Measurements from ENCODE around the gene ADCY5.
A peak's percentile ranks its signal among the peaks of the same experiment; 100 is the strongest.

Gene ADCY5

DNA sequence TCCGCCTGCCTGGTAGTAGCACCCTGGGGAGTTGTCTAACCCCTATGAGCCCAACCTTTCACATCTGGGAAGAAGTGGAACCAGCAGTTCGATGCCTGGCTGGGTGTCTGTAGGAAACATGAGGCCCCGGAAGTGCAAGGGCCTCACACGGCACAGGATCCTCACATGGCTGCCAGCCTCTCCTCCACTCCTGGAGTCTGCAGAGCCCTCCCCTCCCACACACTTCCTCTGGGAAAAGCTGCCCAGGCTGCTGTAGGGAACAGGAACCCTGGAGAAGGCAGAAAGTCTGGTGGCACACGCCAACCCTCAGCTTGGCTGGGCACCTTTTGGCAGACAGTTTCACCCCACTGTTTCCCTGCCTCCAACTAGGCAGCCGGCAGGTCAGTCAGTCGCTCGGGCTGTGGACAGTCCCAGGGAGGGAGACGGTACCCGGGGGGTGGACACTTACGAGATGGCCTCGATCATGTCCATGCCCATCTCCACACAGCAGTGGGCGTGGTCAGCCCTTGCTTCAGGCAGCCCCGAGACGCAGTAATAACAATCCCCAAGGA is 118.4 kb downstream of the ADCY5 start:
- ChIA-PET POLR2A (no interaction called here), CTCF (interaction anchor here (1.1 kb wide), 1 partner anchor 15 kb away, joined by 4 read pairs; no protein-coding TSS in a partner anchor)
- TF ChIP-seq ZNF384 (IDR thresholded peaks at IDR 0.05) (no peak), SUZ12 (IDR thresholded peaks at IDR 0.05) (no peak), ELF4 (IDR thresholded peaks at IDR 0.05) (no peak), FOXA1 (IDR thresholded peaks at IDR 0.05) (no peak), TARDBP (IDR thresholded peaks at IDR 0.05) (no peak), BHLHE40 (IDR thresholded peaks at IDR 0.05; ENCODE audit: borderline replicate concordance) (no peak), HDGF (IDR thresholded peaks at IDR 0.05; ENCODE audit: borderline replicate concordance) (no peak), L3MBTL2 (conservative IDR thresholded peaks at IDR 0.05) (no peak), ARNT (IDR thresholded peaks at IDR 0.05) (no peak), FOXK2 (IDR thresholded peaks at IDR 0.05) (no peak), LEF1 (IDR thresholded peaks at IDR 0.05; ENCODE audit: borderline replicate concordance) (no peak), NFRKB (IDR thresholded peaks at IDR 0.05) (no peak), SP1 (IDR thresholded peaks at IDR 0.05) (no peak), CTBP1 (IDR thresholded peaks at IDR 0.05; ENCODE audit: borderline replicate concordance) (no peak), FOXM1 (IDR thresholded peaks at IDR 0.05; ENCODE audit: borderline replicate concordance) (no peak)
- TF ChIP-seq, protein P1, sequence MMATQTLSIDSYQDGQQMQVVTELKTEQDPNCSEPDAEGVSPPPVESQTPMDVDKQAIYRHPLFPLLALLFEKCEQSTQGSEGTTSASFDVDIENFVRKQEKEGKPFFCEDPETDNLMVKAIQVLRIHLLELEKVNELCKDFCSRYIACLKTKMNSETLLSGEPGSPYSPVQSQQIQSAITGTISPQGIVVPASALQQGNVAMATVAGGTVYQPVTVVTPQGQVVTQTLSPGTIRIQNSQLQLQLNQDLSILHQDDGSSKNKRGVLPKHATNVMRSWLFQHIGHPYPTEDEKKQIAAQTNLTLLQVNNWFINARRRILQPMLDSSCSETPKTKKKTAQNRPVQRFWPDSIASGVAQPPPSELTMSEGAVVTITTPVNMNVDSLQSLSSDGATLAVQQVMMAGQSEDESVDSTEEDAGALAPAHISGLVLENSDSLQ (IDR thresholded peaks at IDR 0.05), result no peak

GRCh38 chr3:123329636-123330340 is 119.1 kb downstream of the ADCY5 start:
- CTCF ChIA-PET, result interaction anchor here (0.8 to 1.1 kb wide), 4 partner anchors 16 to 160 kb away, joined by 3 to 5 read pairs (median 4); no protein-coding TSS in a partner anchor
- no peak for DNase-seq (ENCODE audit: extremely low spot score)
- TF ChIP-seq FOXK2 (IDR thresholded peaks at IDR 0.05), result no peak
- TF ChIP-seq FOXM1 (IDR thresholded peaks at IDR 0.05; ENCODE audit: borderline replicate concordance), result no peak
- TF ChIP-seq L3MBTL2 (conservative IDR thresholded peaks at IDR 0.05), result no peak
- no peak for TF ChIP-seq TARDBP (IDR thresholded peaks at IDR 0.05)
- no peak for TF ChIP-seq CTBP1 (IDR thresholded peaks at IDR 0.05; ENCODE audit: borderline replicate concordance)
- TF ChIP-seq FOXA1 (IDR thresholded peaks at IDR 0.05), result no peak
- no peak for TF ChIP-seq NFRKB (IDR thresholded peaks at IDR 0.05)
- POLR2A ChIA-PET, result no interaction called here

More for the DNA sequence above, 118.4 kb downstream of the ADCY5 start:
- no peak for DNase-seq (ENCODE audit: extremely low spot score)

DNA sequence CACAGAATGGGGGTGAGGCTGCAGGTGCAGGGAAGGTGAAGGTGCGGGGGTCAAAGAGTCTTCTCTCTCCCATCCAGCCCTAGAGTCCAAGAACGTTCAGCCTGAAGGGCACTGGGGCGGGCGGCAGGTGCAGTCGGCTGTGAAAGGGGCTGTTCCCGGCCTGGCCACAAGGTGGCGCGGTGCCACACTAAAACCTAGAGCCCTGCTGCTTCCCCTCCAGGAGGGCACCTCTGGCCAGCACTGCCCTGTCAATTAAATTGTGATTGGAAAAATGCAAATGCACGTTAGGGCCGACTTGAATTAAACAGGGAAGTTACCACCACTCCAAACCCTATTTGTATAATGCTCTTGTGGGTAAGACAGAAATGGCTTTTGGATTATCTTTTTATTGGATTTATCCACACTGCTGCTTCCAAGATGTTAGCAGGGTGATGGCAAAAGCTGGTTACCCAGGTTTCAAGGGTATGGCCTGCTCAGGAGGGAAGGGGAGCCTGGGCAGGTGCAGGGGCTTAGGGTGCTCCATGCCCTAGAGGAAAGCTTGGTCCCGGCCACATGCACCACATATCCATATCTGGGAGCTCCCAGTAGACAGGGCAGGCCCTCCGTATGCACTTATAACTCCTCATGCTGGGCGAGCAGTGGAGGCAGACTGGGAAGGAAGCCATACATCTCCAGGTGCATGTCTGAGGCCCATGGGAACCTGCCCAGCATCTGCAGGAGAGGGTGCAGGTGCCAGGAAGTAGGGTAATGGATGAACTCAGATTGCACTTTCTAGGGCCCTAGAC is 119.8 kb downstream of the ADCY5 start:
- TF ChIP-seq, protein P1 (IDR thresholded peaks at IDR 0.05), result peak; percentile 81
- TF ChIP-seq FOXK2 (IDR thresholded peaks at IDR 0.05), result no peak
- DNase-seq (ENCODE audit: extremely low spot score), result peak; percentile 85
- POLR2A ChIA-PET, result no interaction called here
- CTCF ChIA-PET, result interaction anchor here (0.8 to 1.1 kb wide), 4 partner anchors 16 to 160 kb away, joined by 3 to 5 read pairs (median 4); no protein-coding TSS in a partner anchor

GRCh38 chr3:123327956-123328850 is 120.7 kb downstream of the ADCY5 start:
- ChIA-PET CTCF (no interaction called here), POLR2A (no interaction called here)
- TF ChIP-seq FOXM1 (IDR thresholded peaks at IDR 0.05; ENCODE audit: borderline replicate concordance) (no peak), HDGF (IDR thresholded peaks at IDR 0.05; ENCODE audit: borderline replicate concordance) (no peak), SUZ12 (IDR thresholded peaks at IDR 0.05) (no peak), ARNT (IDR thresholded peaks at IDR 0.05) (no peak)
- DNase-seq (ENCODE audit: extremely low spot score), result no peak

DNA sequence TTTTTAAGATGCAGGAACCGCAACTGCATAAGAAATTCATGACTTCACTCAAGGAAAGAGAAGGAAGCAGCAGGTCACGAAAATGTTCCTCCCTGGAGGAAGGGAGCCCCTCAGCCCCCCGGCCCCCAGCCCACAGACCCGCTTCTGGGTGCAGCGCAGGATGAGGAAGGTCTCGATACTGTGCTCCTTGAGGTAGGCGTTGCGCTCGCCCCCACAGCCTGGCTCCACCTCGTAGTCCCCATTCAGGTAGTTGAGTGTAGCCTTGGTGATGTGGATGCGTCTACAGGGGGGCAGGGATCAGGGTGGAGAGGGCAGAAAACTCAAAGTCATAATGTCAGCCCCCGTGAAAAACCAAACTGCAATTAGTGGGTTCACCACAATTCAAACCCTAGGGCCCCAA is 121.4 kb downstream of the ADCY5 start:
- ChIA-PET POLR2A (no interaction called here), CTCF (no interaction called here)
- TF ChIP-seq CTBP1 (IDR thresholded peaks at IDR 0.05; ENCODE audit: borderline replicate concordance) (no peak), HDGF (IDR thresholded peaks at IDR 0.05; ENCODE audit: borderline replicate concordance) (no peak), SP1 (IDR thresholded peaks at IDR 0.05) (no peak), L3MBTL2 (conservative IDR thresholded peaks at IDR 0.05) (no peak), ZNF384 (IDR thresholded peaks at IDR 0.05) (no peak), FOXM1 (IDR thresholded peaks at IDR 0.05; ENCODE audit: borderline replicate concordance) (no peak), ARNT (IDR thresholded peaks at IDR 0.05) (no peak), FOXK2 (IDR thresholded peaks at IDR 0.05) (no peak)
- no peak for DNase-seq (ENCODE audit: extremely low spot score)

GRCh38 chr3:123326531-123326930 is 122.4 kb downstream of the ADCY5 start:
- ChIA-PET CTCF (interaction anchor here (0.8 to 1.0 kb wide), 2 partner anchors 95 to 163 kb away, joined by 3 to 5 read pairs; no protein-coding TSS in a partner anchor), POLR2A (no interaction called here)
- DNase-seq (ENCODE audit: extremely low spot score), result no peak
- TF ChIP-seq NFRKB (IDR thresholded peaks at IDR 0.05) (no peak), CTBP1 (IDR thresholded peaks at IDR 0.05; ENCODE audit: borderline replicate concordance) (no peak), L3MBTL2 (conservative IDR thresholded peaks at IDR 0.05) (no peak), SUZ12 (IDR thresholded peaks at IDR 0.05) (no peak)

Measured in HEK293T (cell line).